Smooth muscle cell (in vitro differentiated cells): ENCODE data around the gene RWDD1. TPM values are rescaled to one million over a fixed set of nuclear protein-coding genes. Genes with fewer than 3 reads are reported as not detected.

Experiments
- DNase-seq: peaks from one replicate; lab custom pipeline; 2025; ENCODE audit not compliant: unreplicated experiment; lab: John Stamatoyannopoulos, UW
- H2AFZ ChIP-seq: fragments of 200-600 bp; sonication (generic); 2 replicates; pipeline ENCODE4 v1.6.0; 2016; ENCODE audit warnings: antibody characterized with exemption, low read depth, mild to moderate bottlenecking
- H3F3A ChIP-seq: fragments of 200-600 bp; sonication (generic); 2 replicates; pipeline ENCODE4 v1.6.0; 2017; ENCODE audit warnings: antibody characterized with exemption, low read depth
- H3K27ac ChIP-seq: fragments of 200-600 bp; sonication (generic); 2 replicates; pipeline ENCODE4 v1.5.1; 2016; ENCODE audit warnings: low read depth, mild to moderate bottlenecking
- H3K27me3 ChIP-seq: fragments of 200-600 bp; sonication (generic); 2 replicates; pipeline ENCODE4 v1.6.1; 2016; ENCODE audit warnings: low read depth, mild to moderate bottlenecking
- H3K36me3 ChIP-seq: fragments of 200-600 bp; sonication (generic); 2 replicates; pipeline ENCODE4 v1.5.1; 2016; ENCODE audit warnings: low read depth
- H3K4me1 ChIP-seq: fragments of 200-600 bp; sonication (generic); 2 replicates; pipeline ENCODE4 v1.5.1; 2016; ENCODE audit warnings: low read depth
- H3K4me2 ChIP-seq: fragments of 200-600 bp; sonication (generic); 2 replicates; pipeline ENCODE4 v1.6.0; 2016; ENCODE audit warnings: mild to moderate bottlenecking
- H3K4me3 ChIP-seq: fragments of 200-600 bp; sonication (generic); 2 replicates; pipeline ENCODE4 v1.5.1; 2016; ENCODE audit warnings: mild to moderate bottlenecking
- H3K79me2 ChIP-seq: fragments of 200-600 bp; sonication (generic); 2 replicates; pipeline ENCODE4 v1.6.0; 2016; ENCODE audit warnings: low read depth, mild to moderate bottlenecking
- H3K9ac ChIP-seq: fragments of 200-600 bp; sonication (generic); 2 replicates; pipeline ENCODE4 v1.6.0; 2016; ENCODE audit warnings: low read depth
- H3K9me3 ChIP-seq: fragments of 200-600 bp; sonication (generic); replicated peaks from 2 replicates; pipeline ENCODE4 v1.5.1; 2016; ENCODE audit warnings: low read depth
- H4K20me1 ChIP-seq: fragments of 200-600 bp; sonication (generic); 2 replicates; pipeline ENCODE4 v1.6.0; 2016; ENCODE audit warnings: low read depth
- WGBS: methylation state at CpG from one replicate; pipeline ENCODE4 v1.1.7; 2016; ENCODE audit warnings: low lambda C conversion rate; 5-methylcytosine and 5-hydroxymethylcytosine counted together
- polyA plus RNA-seq: library from polyadenylated mRNA; unstranded; fragments of >200 nt; fragmentation: Nextera tagmentation; extraction: Ambion mirVana; gene quantifications from 2 replicates; pipeline ENCODE4 v1.2.1, GENCODE V29; 2016
- total RNA-seq: library from RNA; depleted of rRNA; stranded (reverse); fragments of >200 nt; gene quantifications from 2 replicates; pipeline ENCODE4 v1.2.3, GENCODE V29; 2014
- TF ChIP-seq, protein P1 (sequence below): fragments of 200-600 bp; sonication (generic); IDR thresholded peaks from 2 replicates; pipeline ENCODE4 v1.5.1; 2017; ENCODE audit warnings: borderline replicate concordance, mild to moderate bottlenecking, antibody characterized with exemption; ENCODE audit not compliant: insufficient read depth, poor library complexity, severe bottlenecking

Gene RWDD1
- total and polyA plus RNA-seq, 2 experiments from 2014 or later, result 64.0 to 69.4 TPM

DNA sequence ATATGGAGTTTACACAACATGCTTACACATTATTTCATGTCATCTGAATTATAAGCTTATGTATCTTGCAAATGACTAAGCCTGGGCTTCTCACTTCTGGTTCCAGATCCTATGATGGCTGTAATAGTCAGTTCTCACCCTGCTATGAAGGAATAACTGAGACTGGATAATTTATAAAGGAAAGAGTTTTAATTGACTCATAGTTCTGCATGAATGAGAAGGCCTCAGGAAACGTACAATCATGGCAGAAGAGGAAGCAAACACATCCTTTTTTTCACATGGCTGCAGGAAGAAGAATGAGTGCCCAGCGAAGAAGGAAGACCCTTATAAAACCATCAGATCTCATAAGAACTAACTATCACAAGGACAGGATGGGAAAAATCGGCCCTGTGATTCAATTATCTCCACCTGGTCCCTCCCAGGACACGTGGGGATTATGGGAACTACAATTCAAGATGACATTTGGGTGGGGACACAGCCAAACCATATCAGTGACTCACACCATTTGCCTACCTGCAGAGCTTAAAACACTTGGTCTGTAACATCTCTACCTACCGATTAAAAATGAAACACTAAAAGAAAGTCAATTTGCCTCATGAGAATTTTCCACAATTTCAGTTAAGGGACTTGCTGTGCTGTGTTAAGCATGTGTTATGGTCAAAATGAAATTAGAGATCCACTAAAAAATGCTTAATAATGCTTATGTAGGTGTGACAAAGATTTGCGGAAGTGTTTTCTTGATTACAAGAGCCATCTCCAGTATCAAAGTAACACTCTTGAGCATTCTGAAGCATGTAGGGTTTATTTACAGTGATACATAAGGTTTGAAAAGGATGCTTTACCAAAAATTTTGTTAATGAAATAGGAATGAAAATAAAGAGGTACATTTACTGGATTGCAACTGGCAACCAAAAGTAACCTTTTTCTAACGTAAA is 2.2 kb upstream of the RWDD1 start:
- Histone ChIP-seq H3K79me2 (peaks cover 34% of the 10 kb centered on the region), H4K20me1 (peaks cover 17% of the 10 kb centered on the region), H3K4me1 (peaks cover 22% of the 10 kb centered on the region), H3K9me3 (no peaks in the 10 kb centered on the region), H3K36me3 (no peaks in the 10 kb centered on the region), H3K4me3 (no peak overlapping the region), H3K27ac (peak overlapping the region; percentile 69), H3K9ac (peak overlapping the region; percentile 7), H3F3A (peaks cover 5% of the 10 kb centered on the region), H2AFZ (no peak overlapping the region), H3K27me3 (no peaks in the 10 kb centered on the region), H3K4me2 (peak overlapping the region; percentile 41)
- WGBS, result 80% methylated on average over 7 of the region's 7 CpGs
- DNase-seq, result no peak
- TF ChIP-seq, protein P1, sequence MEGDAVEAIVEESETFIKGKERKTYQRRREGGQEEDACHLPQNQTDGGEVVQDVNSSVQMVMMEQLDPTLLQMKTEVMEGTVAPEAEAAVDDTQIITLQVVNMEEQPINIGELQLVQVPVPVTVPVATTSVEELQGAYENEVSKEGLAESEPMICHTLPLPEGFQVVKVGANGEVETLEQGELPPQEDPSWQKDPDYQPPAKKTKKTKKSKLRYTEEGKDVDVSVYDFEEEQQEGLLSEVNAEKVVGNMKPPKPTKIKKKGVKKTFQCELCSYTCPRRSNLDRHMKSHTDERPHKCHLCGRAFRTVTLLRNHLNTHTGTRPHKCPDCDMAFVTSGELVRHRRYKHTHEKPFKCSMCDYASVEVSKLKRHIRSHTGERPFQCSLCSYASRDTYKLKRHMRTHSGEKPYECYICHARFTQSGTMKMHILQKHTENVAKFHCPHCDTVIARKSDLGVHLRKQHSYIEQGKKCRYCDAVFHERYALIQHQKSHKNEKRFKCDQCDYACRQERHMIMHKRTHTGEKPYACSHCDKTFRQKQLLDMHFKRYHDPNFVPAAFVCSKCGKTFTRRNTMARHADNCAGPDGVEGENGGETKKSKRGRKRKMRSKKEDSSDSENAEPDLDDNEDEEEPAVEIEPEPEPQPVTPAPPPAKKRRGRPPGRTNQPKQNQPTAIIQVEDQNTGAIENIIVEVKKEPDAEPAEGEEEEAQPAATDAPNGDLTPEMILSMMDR, result no peak

DNA sequence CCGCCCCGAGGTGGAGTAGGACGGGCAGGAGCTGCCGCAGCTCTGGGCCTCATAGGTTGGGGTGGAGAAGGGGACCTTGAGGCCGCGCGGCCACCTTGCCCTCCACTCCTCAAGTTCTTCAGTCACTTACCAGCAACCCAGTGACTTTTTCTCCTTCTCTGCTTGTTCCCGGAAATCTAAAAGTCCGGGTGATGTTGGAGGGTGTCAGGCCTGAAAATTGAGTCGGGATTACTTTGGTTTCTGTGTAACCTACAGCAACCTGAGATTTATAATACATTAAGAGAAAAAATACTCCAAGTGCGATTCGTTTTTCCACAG is 338 bp downstream of the RWDD1 start:
- peaks cover 5% of the 10 kb centered on the region for H3F3A ChIP-seq
- peaks cover 22% of the 10 kb centered on the region for H3K4me1 ChIP-seq
- peak overlapping the region; percentile 93 for H3K9ac ChIP-seq
- no peaks in the 10 kb centered on the region for H3K36me3 ChIP-seq
- peaks cover 29% of the 10 kb centered on the region for H4K20me1 ChIP-seq
- H3K4me3 ChIP-seq, result peak overlapping the region; percentile 77
- H3K27me3 ChIP-seq, result no peaks in the 10 kb centered on the region
- peak overlapping the region; percentile 85 for H3K27ac ChIP-seq
- TF ChIP-seq, protein P1, result no peak
- H3K4me2 ChIP-seq, result peak overlapping the region; percentile 89
- no peak for DNase-seq
- 0% methylated on average over 11 of the region's 12 CpGs for WGBS
- peaks cover 60% of the 10 kb centered on the region for H3K79me2 ChIP-seq
- peak overlapping the region; percentile 77 for H2AFZ ChIP-seq
- H3K9me3 ChIP-seq, result no peaks in the 10 kb centered on the region

DNA sequence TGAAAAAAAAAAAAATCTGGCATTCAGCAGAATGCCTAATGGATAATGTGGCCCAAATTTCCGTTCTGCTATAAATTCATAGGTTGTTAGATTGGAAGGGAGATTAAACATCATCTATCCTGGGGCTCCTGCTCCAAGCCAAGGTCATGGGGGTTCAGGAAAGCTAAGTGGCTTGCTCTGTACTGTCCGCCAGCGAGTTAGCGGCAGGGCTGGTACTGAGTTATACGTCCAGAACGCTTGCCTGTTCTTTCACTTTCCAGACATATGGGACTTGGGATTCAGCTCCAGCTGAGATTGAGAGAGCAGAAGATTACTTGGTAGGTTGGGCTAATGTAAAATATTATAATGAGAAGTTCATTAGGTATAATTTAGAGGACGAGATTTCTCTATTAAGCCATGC is 858 bp downstream of the RWDD1 start:
- no peak for DNase-seq
- H3K27ac ChIP-seq, result peak overlapping the region; percentile 85
- no peaks in the 10 kb centered on the region for H3K9me3 ChIP-seq
- peaks cover 5% of the 10 kb centered on the region for H3F3A ChIP-seq
- peaks cover 29% of the 10 kb centered on the region for H4K20me1 ChIP-seq
- H3K4me3 ChIP-seq, result peak overlapping the region; percentile 77
- no peaks in the 10 kb centered on the region for H3K27me3 ChIP-seq
- no peaks in the 10 kb centered on the region for H3K36me3 ChIP-seq
- H3K4me1 ChIP-seq, result peaks cover 22% of the 10 kb centered on the region
- TF ChIP-seq, protein P1, result no peak
- H2AFZ ChIP-seq, result peak overlapping the region; percentile 77
- WGBS, result 6% methylated on average over 7 of the region's 7 CpGs
- H3K4me2 ChIP-seq, result peak overlapping the region; percentile 89
- peak overlapping the region; percentile 93 for H3K9ac ChIP-seq
- H3K79me2 ChIP-seq, result peaks cover 65% of the 10 kb centered on the region

DNA sequence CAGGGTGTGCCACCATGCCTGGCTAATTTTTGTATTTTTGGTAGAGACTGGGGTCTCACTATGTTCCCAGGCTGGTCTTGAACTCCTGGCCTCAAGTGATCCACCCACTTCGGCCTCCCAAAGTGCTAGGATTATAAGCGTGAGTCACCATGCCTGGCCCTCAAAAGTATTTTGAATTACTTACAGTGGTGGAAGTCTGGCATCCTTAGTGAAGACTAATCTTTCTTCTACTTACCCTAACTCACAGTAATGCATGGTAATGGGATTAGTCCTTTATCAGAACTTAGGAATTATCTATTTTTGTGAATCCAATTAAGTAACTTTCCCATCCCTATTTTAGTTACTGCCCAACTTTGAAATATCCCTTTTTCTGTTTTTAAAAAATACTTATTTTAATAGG is 3.9 kb downstream of the RWDD1 start:
- Histone ChIP-seq H2AFZ (no peak overlapping the region), H3K36me3 (peaks cover 6% of the 10 kb centered on the region), H3K27me3 (no peaks in the 10 kb centered on the region), H3K9me3 (no peaks in the 10 kb centered on the region), H3K4me2 (no peak overlapping the region), H3K27ac (no peak overlapping the region), H3K79me2 (peaks cover 90% of the 10 kb centered on the region), H3K9ac (no peak overlapping the region), H3F3A (no peaks in the 10 kb centered on the region), H4K20me1 (peaks cover 58% of the 10 kb centered on the region), H3K4me1 (peaks cover 15% of the 10 kb centered on the region), H3K4me3 (no peak overlapping the region)
- TF ChIP-seq, protein P1, result no peak
- 61% methylated on average over 2 of the region's 2 CpGs for WGBS
- DNase-seq, result no peak
